Muscle of back (tissue), 11 donors: ENCODE results near the gene SOX5. TPM values are rescaled to one million over a fixed set of nuclear protein-coding genes. Genes with fewer than 3 reads are reported as not detected.
"Not testable (repeated sequence)": the region's sequence is repeated elsewhere in the genome, so short reads cannot be mapped to it uniquely, and the experiment has no call there.

Source experiments
- DNase-seq, 3 donors: peaks; one replicate each; pipeline versions ENCODE4 v3.0.0 to v3.0.0-alpha.2; 2013
- polyA plus RNA-seq, 10 donors: library from polyadenylated mRNA; unstranded; fragments of 120-200 nt; gene quantifications; one replicate each; pipeline ENCODE4 v1.2.1, GENCODE V29; 2013; ENCODE audit not compliant: insufficient read length in 10 of 10

SOX5 gene
- polyA plus RNA-seq, 10 donors, result 1.6 to 3.1 (median 2.6) TPM

- DNase-seq, result peak in 1 of 3 donors; percentile 4
Measured at GRCh38 chr12:23757541-23757962, 191.9 kb downstream of the SOX5 start.

DNA sequence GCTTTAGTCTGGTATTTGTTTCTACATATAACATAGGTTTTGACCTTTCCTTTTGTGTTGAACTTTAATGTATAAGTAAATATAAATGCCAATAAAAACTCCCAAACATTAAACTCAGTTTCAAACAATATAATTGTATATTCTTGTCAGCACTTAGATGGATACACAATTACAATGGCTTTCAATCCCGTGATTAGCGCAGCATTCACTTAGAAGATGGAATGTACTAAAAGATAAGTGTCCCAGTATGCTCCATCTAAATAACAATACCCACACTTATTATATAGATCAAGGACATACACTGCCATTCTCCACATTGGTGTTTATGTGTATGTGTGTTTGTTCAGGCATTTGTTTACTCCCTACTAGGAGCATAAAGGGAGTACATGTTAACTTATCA lies 193.1 kb downstream of the SOX5 start:
- no peak for DNase-seq

GRCh38 chr12:23753628-23754365 lies 195.7 kb downstream of the SOX5 start:
- DNase-seq, result peak in 1 of 3 donors; percentile 10

GRCh38 chr12:23752245-23752644 lies 197.2 kb downstream of the SOX5 start:
- no peak for DNase-seq

- DNase-seq, result peak in 1 of 3 donors; percentile 7
Measured at GRCh38 chr12:23751641-23752040, 197.8 kb downstream of the SOX5 start.

DNA sequence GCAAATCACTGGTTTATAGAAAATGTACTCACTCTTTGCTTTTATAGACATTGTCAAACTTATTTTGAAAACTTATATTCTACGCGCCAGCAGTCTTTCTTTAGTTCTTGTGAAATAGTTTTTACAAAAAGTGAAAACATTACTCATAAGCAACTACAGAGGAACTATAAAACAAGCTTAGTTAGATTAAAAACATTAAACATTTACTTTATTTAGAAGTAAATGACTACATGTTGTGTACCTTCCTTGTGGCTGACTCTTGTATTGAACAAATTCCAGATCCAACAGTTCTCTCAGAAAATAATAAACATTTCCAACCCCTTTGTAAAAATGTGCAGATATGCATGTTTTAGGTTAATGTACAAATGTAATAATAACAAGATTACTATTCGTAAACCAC lies 198.5 kb downstream of the SOX5 start:
- no peak for DNase-seq

- no peak for DNase-seq
Measured at GRCh38 chr12:23744696-23745095, 204.8 kb downstream of the SOX5 start.

GRCh38 chr12:23742574-23742973 lies 206.9 kb downstream of the SOX5 start:
- DNase-seq, result no peak

- no peak for DNase-seq
Measured at GRCh38 chr12:23731493-23731892, 218.0 kb downstream of the SOX5 start.

- no peak for DNase-seq
Measured at GRCh38 chr12:23731035-23731434, 218.4 kb downstream of the SOX5 start.

- no peak for DNase-seq
Measured at GRCh38 chr12:23729359-23729758, 220.1 kb downstream of the SOX5 start.

DNA sequence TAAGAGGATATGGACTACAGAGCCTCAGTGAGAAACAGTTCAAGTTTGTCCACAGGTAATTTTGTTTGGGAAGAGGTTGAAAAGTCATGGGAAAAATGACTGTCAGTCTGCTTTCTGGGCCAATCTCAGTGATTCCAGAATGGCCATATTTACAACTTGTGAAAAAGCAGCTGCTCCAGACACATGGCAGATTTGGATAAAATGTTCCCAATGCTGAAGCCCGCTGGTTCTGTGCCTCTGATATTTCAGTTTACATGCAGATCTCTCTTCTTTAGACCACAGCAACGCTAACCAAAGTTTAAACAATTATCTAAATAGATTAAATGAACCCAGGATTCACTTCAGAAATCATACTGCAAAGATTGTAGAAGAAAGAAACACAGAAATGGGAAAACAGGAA lies 222.8 kb downstream of the SOX5 start:
- DNase-seq, result no peak

DNA sequence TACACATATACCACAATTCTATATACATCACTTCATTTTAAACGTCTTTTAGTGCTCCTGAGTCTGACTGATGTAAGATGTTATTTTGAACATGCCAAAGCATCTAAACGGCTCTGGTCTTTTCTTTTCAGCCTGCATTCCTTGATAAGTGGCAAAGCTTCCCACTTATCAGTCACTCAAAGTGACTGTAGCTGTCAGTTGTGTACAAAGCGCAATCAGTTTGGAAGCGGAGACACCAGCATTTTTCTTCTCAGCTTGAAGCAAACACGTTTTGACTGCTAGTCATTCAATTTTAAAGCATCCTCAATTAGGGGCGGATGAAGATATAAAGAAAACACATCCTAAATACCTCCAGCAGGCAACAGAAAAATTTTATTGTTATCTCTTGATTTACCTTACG lies 226.8 kb downstream of the SOX5 start:
- no peak for DNase-seq

- DNase-seq, result no peak
Measured at GRCh38 chr12:23721268-23721667, 228.2 kb downstream of the SOX5 start.

GRCh38 chr12:23719493-23719892 lies 230.0 kb downstream of the SOX5 start:
- no peak for DNase-seq

GRCh38 chr12:23710361-23710760 lies 239.1 kb downstream of the SOX5 start:
- DNase-seq, result not testable (repeated sequence)

DNA sequence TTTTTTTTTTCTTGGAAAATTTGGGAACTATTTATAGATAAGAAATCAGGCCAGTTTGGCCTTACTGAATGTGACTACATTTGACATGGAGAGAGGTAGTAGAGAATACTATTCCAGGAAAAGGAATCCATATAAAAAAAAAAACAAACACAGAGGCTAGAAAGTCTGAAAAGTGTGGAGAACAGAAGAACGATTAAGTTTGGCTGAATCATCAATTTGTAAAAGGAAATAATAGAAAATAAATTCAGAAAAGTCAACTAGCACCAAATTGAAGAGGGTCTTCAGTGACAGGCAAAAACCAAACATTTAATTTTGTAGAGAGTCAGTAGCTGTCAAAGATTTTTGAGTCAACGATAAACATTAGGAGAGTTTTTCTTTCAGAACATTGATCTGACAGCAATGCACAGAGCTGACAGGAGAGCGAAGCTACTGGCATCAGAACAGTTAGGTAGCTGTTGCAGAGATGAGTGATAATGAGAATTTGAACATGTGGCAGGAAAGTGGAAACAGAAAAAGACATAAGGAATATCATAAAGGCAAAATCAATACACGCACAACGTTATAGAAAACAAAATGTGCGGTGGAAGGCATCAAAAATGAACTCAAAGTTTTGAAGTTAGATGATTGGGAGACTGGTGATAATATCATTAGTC lies 241.2 kb downstream of the SOX5 start:
- no peak for DNase-seq

DNA sequence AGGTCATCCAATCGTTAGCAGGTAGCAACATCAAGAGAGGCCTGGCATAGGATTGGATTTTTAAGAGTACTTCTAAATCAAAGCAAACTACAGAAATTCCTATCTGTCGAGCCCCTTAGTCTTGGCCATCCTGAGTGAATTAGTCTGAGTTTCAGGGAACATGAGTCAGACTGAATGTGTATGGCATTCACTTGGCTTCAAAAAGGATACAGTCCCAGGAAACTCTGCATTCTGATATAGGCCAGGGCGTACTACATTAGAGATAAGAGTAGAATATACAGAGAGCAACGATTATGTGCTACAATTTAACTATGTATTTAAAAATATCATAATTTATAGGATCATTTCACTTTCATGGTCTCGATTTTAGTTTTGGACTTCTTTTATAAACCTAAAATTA lies 242.2 kb downstream of the SOX5 start:
- DNase-seq, result no peak

DNA sequence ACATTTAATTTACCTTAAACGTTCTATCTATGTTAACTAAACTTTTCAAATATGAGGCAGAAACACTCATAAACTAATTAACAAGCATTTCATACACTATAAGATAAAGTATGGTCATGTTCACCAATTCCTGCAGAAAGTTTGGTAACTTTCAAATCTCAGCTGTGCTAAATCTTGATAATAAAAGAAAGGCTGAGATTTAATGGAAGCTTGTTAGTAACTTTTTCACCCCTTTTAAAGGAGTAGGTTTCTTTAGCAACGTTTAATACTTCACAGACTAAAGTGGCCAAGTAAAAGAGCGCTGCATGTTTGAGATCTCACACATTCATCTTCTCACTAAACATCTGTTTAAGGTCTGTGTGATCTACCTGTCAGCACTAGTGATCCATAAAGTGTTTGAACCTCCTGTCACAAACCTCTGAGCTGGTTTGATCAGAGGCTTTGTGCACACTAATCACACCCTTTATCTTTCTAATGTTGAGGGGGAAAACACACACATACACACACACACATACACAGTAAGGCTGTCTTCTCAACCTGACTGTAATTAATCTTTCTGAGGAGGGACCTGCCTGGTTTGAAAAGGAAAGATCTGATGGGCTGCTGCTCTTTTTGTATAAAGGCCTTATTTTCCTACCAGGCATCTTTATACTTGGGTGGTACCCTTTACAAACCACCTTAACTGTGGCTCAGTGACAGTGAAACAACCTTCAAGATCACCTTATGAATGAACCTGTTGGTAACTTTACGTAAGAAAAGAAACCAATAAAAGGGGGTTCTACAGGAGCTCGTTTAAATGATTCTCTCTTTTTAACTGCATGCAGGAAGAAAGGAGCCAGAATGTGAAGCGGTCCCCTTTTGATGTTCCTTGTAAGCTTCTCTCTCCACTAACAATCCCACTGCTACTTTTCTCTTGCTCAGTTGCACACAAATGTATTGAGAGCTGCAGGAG lies 244.2 kb downstream of the SOX5 start:
- no peak for DNase-seq

DNA sequence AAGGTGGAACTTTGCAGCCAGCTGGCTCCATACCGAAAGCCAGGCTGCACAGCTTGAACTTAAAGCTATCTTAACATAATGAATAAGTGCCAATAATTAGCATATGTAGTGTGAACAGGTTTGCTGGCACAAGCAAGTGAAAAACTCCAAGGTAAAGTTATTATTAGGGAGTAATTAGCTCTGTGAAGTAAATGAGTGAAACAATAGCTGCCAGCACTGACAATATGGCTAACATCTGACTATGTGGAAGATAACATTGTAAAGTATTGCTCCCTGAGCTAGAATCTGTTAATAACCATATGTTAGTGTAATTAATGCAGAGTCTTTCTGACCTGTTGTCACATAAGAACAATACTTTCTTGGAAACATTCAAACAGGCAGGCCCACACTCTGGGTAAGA lies 246.4 kb downstream of the SOX5 start:
- no peak for DNase-seq

DNA sequence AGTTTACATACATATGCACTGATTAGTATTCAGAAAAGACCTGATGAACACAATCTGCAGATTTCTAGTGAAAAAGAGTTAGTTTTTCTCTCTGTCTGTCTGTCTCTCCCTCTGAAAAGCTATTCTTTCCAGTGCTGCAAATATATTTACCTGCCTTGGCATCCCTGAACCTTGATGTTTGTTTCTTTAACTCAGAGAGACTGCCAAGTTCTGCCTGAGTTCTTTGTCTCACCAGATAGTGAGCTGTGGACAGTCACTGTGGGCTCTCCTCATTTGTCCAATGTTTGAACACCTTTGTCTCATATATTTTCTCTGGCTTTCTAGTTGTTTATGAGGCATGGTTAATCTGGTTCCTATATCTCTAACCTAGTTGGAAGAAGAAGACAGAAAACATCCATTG lies 250.4 kb downstream of the SOX5 start:
- no peak for DNase-seq

DNA sequence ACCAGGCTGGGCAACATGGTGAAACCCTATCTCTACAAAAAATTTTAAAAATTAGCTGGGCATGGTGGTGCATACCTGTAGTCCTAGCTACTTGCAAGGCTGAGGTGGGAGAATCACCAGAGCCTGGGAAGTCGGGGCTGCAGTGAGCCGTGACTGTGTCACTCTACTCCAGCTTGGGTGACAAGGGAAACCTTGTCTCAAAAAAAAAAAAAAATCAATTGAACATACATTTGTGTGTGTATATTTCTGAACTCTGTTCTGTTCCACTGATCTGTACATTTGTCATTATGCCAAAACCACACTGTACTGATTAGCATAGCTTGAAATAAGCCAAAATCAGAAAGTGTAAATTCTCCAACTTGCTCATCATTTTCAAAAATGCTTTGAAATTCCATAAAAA lies 254.6 kb downstream of the SOX5 start:
- no peak for DNase-seq
